COLO829 (cell line): ENCODE results near the gene ZSCAN20.

ENCODE experiments used
- DNase-seq: peaks from one replicate; pipeline ENCODE4 v3.0.0; 2012; ENCODE audit warnings: low spot score

ZSCAN20 gene

GRCh38 chr1:33535334-33535733, 62.9 kb downstream of the ZSCAN20 start:
- DNase-seq, result no peak

- DNase-seq, result no peak
Measured at GRCh38 chr1:33537885-33538284, 65.4 kb downstream of the ZSCAN20 start.

- DNase-seq, result no peak
Measured at GRCh38 chr1:33541966-33542365, 69.5 kb downstream of the ZSCAN20 start.
